ENCODE measurements around the gene SMPD3. TPM values are rescaled to one million over a fixed set of nuclear protein-coding genes. Genes with fewer than 3 reads are reported as not detected.

SMPD3 gene
- total RNA-seq, 1 donor from 2014 or later: 0.38 TPM

DNA sequence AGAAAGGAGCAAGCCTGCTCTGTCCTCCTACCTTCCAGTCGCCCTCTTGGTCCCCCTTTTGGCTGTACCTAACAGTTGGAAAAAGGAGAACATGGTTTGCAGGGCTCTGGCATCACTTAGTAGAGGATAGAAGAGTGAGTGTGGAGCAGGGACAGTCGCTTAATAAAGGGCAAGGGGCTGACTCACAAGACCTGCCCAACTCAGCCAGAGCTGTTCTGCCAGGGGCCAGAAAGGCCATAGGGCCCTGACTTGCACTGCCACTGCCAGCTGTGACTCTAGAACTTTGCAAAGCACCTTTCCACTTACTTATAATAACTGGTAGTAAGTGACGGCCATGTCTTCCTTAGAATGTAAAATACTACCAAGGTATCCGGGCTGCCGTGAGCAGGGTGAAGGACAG, 124.0 kb downstream of the SMPD3 start:
- Histone ChIP-seq H3K4me3 (ENCODE audit: low read depth, low read length) (no peak overlapping the region), H3K36me3 (ENCODE audit: control insufficient read depth, insufficient read depth, low read length) (no peaks in the 10 kb centered on the region), H3K27me3 (ENCODE audit: control insufficient read depth, insufficient read depth, low read length) (no peaks in the 10 kb centered on the region)
- no peak for DNase-seq (ENCODE audit: low read depth)
- TF ChIP-seq, protein P1, sequence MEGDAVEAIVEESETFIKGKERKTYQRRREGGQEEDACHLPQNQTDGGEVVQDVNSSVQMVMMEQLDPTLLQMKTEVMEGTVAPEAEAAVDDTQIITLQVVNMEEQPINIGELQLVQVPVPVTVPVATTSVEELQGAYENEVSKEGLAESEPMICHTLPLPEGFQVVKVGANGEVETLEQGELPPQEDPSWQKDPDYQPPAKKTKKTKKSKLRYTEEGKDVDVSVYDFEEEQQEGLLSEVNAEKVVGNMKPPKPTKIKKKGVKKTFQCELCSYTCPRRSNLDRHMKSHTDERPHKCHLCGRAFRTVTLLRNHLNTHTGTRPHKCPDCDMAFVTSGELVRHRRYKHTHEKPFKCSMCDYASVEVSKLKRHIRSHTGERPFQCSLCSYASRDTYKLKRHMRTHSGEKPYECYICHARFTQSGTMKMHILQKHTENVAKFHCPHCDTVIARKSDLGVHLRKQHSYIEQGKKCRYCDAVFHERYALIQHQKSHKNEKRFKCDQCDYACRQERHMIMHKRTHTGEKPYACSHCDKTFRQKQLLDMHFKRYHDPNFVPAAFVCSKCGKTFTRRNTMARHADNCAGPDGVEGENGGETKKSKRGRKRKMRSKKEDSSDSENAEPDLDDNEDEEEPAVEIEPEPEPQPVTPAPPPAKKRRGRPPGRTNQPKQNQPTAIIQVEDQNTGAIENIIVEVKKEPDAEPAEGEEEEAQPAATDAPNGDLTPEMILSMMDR (IDR thresholded peaks at IDR 0.05; ENCODE audit: insufficient read depth, low read length, poor library complexity, severe bottlenecking): no peak

DNA sequence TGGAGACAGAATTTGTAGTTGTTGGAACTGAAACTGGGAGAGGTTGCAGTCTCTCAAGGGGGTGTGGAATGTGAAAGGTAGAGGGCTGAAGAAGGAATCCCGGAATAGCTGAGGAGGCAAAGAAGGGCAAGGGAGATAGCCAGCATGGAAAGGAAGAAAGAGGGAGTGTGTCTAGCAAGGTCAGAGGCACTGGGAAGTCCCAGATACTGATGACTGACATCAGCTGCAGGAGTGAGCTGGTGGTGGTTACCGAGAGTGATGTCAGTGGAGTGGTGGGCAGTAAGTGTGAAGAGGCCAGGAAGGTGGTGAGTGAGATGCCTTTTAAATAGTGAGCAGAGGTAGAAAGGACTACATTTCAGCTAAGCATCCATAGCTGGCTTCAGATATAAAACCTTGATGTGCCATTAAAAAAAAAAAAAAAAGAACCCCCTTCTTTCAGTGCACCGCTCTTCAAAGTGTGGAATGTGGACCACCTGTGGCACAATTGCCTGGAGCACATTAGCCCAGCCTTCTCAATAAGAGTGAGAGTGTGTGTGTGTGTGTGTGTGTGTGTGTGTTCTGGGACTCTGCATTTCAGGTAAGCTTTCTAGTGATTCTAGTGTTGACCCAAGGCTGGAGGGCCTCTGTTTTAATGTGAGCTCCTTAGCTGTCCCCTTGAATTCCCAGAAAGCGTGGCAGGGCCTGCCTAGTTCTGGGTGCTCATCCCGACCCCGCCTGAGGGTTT, 129.0 kb downstream of the SMPD3 start:
- no peak overlapping the region for H3K4me3 ChIP-seq (ENCODE audit: low read depth, low read length)
- TF ChIP-seq, protein P1 (IDR thresholded peaks at IDR 0.05; ENCODE audit: insufficient read depth, low read length, poor library complexity, severe bottlenecking): no peak
- peaks cover 1% of the 10 kb centered on the region for H3K36me3 ChIP-seq (ENCODE audit: control insufficient read depth, insufficient read depth, low read length)
- H3K27me3 ChIP-seq (ENCODE audit: control insufficient read depth, insufficient read depth, low read length): no peaks in the 10 kb centered on the region
- DNase-seq (ENCODE audit: low read depth): no peak

DNA sequence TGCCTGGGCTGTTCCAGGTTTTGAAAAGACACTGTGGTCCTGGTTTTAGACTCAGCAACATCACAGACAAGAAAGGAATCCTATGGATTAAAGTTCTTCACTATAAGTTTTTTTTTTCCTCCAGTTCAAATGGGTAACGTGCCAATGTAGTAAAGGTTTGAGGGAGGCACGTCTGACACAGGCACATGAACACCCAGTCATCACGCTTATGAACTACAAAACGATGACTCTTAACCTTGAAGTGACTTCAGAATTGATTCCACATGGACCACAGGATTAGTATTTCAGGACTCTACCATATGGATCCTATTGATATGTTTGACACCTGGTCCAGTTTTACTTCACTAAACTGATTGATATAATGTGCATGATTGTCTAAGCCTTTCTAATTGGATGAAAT, 135.2 kb downstream of the SMPD3 start:
- Histone ChIP-seq H3K27me3 (ENCODE audit: control insufficient read depth, insufficient read depth, low read length) (no peaks in the 10 kb centered on the region), H3K4me3 (ENCODE audit: low read depth, low read length) (no peak overlapping the region), H3K36me3 (ENCODE audit: control insufficient read depth, insufficient read depth, low read length) (peaks cover 1% of the 10 kb centered on the region)
- TF ChIP-seq, protein P1 (IDR thresholded peaks at IDR 0.05; ENCODE audit: insufficient read depth, low read length, poor library complexity, severe bottlenecking): no peak
- no peak for DNase-seq (ENCODE audit: low read depth)

DNA sequence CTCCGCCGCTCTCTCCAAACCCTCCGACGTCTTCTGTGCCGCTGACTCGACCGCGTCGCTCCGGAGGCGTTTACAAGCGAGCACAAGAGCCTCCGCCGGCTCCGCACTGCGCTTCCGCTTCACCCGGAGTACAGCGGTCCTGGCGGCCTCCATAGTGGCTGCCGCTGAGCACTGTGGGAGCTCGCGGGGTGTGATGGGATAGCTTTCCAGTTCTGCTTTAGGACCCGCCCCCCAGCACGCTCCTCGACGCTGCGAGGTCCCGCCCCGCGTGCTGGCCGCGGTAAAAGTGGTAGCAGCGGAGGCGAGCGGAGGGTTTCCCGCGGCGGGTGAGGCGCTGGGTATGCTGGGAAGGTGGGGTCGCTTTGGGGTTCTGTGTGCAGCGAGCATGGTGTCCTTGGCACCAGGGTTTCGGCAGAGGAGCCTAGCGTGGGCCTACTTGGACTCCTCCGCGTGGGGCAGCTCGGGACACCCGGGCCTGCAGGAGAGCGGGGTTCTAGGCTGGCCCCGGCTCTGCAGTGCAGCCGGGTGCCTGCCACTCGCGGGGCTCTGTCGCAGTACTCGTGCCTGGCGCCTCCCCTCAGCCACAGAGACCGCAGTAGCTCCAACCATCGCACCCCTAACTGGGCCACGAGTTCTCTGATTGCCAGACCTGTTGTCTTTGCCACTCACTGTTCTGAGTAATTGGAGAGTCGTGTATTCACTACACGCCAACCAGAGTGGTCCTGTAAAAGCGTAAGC, 137.4 kb downstream of the SMPD3 start, which contains the start of the genes PRMT7 and SLC7A6OS:
PRMT7 (plus strand) TSS at position 246 of the 738 bp plus-strand sequence. CDS start 4,961 bp downstream, outside the sequence.
SLC7A6OS (minus strand) TSS at position 173 of the 738 bp plus-strand sequence; CDS start at position 153, 20 bp downstream.
- no peaks in the 10 kb centered on the region for H3K27me3 ChIP-seq (ENCODE audit: control insufficient read depth, insufficient read depth, low read length)
- H3K36me3 ChIP-seq (ENCODE audit: control insufficient read depth, insufficient read depth, low read length): no peaks in the 10 kb centered on the region
- TF ChIP-seq, protein P1 (IDR thresholded peaks at IDR 0.05; ENCODE audit: insufficient read depth, low read length, poor library complexity, severe bottlenecking): no peak
- peak within 1 kb of the TSS; percentile 88 for H3K4me3 ChIP-seq (ENCODE audit: low read depth, low read length)
- DNase-seq (ENCODE audit: low read depth): peak; percentile 64

DNA sequence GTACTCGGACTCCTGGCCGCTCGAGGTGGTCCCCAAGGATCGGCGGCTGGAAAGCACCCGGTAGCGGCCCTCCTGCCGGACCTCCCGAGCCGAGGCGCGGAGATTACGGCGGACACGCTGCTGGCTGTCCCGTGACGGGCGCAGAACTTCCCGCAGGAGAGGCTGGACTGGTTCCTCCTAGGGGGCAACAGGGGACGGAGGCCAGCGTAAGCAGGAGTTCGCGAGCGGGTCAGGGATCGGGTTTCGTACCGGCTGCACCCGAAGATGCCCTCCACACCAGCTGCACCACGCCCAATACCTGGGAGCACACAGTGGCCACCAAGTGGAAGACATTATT, 137.9 kb downstream of the SMPD3 start:
- H3K36me3 ChIP-seq (ENCODE audit: control insufficient read depth, insufficient read depth, low read length): no peaks in the 10 kb centered on the region
- no peak for DNase-seq (ENCODE audit: low read depth)
- TF ChIP-seq, protein P1 (IDR thresholded peaks at IDR 0.05; ENCODE audit: insufficient read depth, low read length, poor library complexity, severe bottlenecking): no peak
- H3K27me3 ChIP-seq (ENCODE audit: control insufficient read depth, insufficient read depth, low read length): no peaks in the 10 kb centered on the region
- H3K4me3 ChIP-seq (ENCODE audit: low read depth, low read length): peak overlapping the region; percentile 88

Data from kidney epithelial cell (primary cell).